HepG2 (cell line): Measurements from ENCODE around the gene MEG3. TPM values are rescaled to one million over a fixed set of nuclear protein-coding genes. Genes with fewer than 3 reads are reported as not detected.

ENCODE experiments used
- AKAP8 ChIP-seq: sonication (generic); formaldehyde crosslinking; IDR thresholded peaks from 2 replicates; pipeline ENCODE4 v1.5.1; 2020; ENCODE audit warnings: mild to moderate bottlenecking, missing genetic modification reagents
- ARNT2 ChIP-seq: sonication (generic); formaldehyde crosslinking; IDR thresholded peaks from 2 replicates; pipeline ENCODE4 v1.8.0; 2022; ENCODE audit warnings: mild to moderate bottlenecking, low read depth, missing genetic modification reagents, moderate library complexity
- ATF3 ChIP-seq: sonication (generic); formaldehyde crosslinking; IDR thresholded peaks from 2 replicates; pipeline ENCODE4 v1.4.0; 2020; ENCODE audit warnings: missing genetic modification reagents
- CSRNP1 ChIP-seq: sonication (generic); formaldehyde crosslinking; IDR thresholded peaks from 2 replicates; pipeline ENCODE4 v1.8.1; 2023; ENCODE audit warnings: mild to moderate bottlenecking, missing genetic modification reagents
- ELF3 ChIP-seq: IDR thresholded peaks from 2 replicates; pipeline ENCODE4 v1.6.1; 2016; ENCODE audit warnings: missing genetic modification reagents, missing compliant biosample characterization
- MAFK ChIP-seq, 2 experiments: IDR thresholded peaks in 1 of 2; conservative IDR thresholded peaks in 1 of 2; 2 replicates each; pipeline ENCODE4 v1.6.1; 2011; ENCODE audit warnings: improper control_type of control experiment in 2 of 2, low read length in 2 of 2
- MED13 ChIP-seq: sonication (generic); formaldehyde crosslinking; IDR thresholded peaks from 2 replicates; pipeline ENCODE4 v1.5.0; 2020; ENCODE audit warnings: missing genetic modification reagents
- PAF1 ChIP-seq: IDR thresholded peaks from 2 replicates; pipeline ENCODE4 v1.6.1; 2016; ENCODE audit warnings: missing genetic modification reagents, missing compliant biosample characterization
- RFX1 ChIP-seq: fragments of 450-650 bp; IDR thresholded peaks from 2 replicates; pipeline ENCODE4 v1.6.1; 2017
- ZC3H4 ChIP-seq: sonication (generic); formaldehyde crosslinking; IDR thresholded peaks from 2 replicates; pipeline ENCODE4 v1.4.0; 2020; ENCODE audit warnings: missing genetic modification reagents, borderline replicate concordance
- ZMAT3 ChIP-seq: sonication (generic); formaldehyde crosslinking; conservative IDR thresholded peaks from 2 replicates; pipeline ENCODE4 v1.7.0; 2021; ENCODE audit warnings: missing genetic modification reagents
- ZNF318 ChIP-seq: sonication (generic); formaldehyde crosslinking; IDR thresholded peaks from 2 replicates; pipeline ENCODE4 v1.4.0; 2020; ENCODE audit warnings: mild to moderate bottlenecking, missing genetic modification reagents
- ZNF557 ChIP-seq: sonication (generic); formaldehyde crosslinking; IDR thresholded peaks from 2 replicates; pipeline ENCODE4 v1.4.0; 2020; ENCODE audit warnings: missing genetic modification reagents
- ZNF660 ChIP-seq: sonication (generic); formaldehyde crosslinking; IDR thresholded peaks from 2 replicates; pipeline ENCODE4 v1.5.1; 2020; ENCODE audit warnings: mild to moderate bottlenecking, low read depth, missing genetic modification reagents, borderline replicate concordance
- polyA plus RNA-seq, 8 experiments: library from polyadenylated mRNA; depleted of rRNA in 3 of 8; stranded (reverse) in 7 of 8; unstranded in 1 of 8; fragments of >200 nt; fragmentation: Illumina TruSeq in 4 of 8; extraction: Trizol in 4 of 8; gene quantifications; 2 replicates each; pipeline versions ENCODE4 v1.2.1 to v1.2.3, GENCODE V29; 2011 to 2016; ENCODE audit warnings: low read depth in 4 of 8, missing spikeins in 1 of 8, mixed read lengths in 1 of 8; ENCODE audit not compliant: insufficient read depth in 1 of 8
- total RNA-seq, 5 experiments: library from RNA; depleted of rRNA; stranded (reverse); fragments of >200 nt; fragmentation: Illumina TruSeq; extraction: Trizol; gene quantifications; 2 replicates each; pipeline ENCODE4 v1.2.3, GENCODE V29; 2016; ENCODE audit warnings: low read depth in 1 of 5
- TF ChIP-seq, protein P1 (sequence below): sonication (generic); formaldehyde crosslinking; IDR thresholded peaks from 2 replicates; pipeline ENCODE4 v1.8.0; 2022; ENCODE audit warnings: missing genetic modification reagents, mild to moderate bottlenecking, borderline replicate concordance
- TF ChIP-seq, protein P2 (sequence below): sonication (generic); formaldehyde crosslinking; IDR thresholded peaks from 2 replicates; pipeline ENCODE4 v1.4.0; 2020; ENCODE audit warnings: mild to moderate bottlenecking, missing genetic modification reagents

Gene MEG3
- total and polyA plus RNA-seq, 2 of the 13 experiments (the other 11 are each of a cell fraction or from before 2014, with no cell fraction given) = 0.17 TPM; not detected in 1

GRCh38 chr14:100841761-100842403 is 16.0 kb downstream of the MEG3 start (continued):
- TF ChIP-seq AKAP8 (CRISPR knock-in tag) (no peak), PAF1 (CRISPR knock-in tag) (no peak), ARNT2 (no peak), MED13 (no peak), MAFK (conservative IDR thresholded peaks at IDR 0.05 in 1 of 2, IDR thresholded peaks at IDR 0.05 in 1 of 2; ENCODE audit: low read length in 2 of 2) (no peak), ZC3H4 (CRISPR knock-in tag) (no peak), CSRNP1 (CRISPR knock-in tag) (0 out of 2 replicates have a peak, but pooled peaks have one; percentile 32), ZNF318 (CRISPR knock-in tag) (no peak), ATF3 (no peak), ZMAT3 (CRISPR knock-in tag) (no peak), ZNF557 (CRISPR knock-in tag) (no peak), RFX1 (no peak), ZNF660 (CRISPR knock-in tag) (no peak), ELF3 (CRISPR knock-in tag) (0 out of 2 replicates have a peak, but pooled peaks have one; percentile 8)
- TF ChIP-seq, protein P1, sequence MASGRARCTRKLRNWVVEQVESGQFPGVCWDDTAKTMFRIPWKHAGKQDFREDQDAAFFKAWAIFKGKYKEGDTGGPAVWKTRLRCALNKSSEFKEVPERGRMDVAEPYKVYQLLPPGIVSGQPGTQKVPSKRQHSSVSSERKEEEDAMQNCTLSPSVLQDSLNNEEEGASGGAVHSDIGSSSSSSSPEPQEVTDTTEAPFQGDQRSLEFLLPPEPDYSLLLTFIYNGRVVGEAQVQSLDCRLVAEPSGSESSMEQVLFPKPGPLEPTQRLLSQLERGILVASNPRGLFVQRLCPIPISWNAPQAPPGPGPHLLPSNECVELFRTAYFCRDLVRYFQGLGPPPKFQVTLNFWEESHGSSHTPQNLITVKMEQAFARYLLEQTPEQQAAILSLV = no peak
- TF ChIP-seq, protein P2, sequence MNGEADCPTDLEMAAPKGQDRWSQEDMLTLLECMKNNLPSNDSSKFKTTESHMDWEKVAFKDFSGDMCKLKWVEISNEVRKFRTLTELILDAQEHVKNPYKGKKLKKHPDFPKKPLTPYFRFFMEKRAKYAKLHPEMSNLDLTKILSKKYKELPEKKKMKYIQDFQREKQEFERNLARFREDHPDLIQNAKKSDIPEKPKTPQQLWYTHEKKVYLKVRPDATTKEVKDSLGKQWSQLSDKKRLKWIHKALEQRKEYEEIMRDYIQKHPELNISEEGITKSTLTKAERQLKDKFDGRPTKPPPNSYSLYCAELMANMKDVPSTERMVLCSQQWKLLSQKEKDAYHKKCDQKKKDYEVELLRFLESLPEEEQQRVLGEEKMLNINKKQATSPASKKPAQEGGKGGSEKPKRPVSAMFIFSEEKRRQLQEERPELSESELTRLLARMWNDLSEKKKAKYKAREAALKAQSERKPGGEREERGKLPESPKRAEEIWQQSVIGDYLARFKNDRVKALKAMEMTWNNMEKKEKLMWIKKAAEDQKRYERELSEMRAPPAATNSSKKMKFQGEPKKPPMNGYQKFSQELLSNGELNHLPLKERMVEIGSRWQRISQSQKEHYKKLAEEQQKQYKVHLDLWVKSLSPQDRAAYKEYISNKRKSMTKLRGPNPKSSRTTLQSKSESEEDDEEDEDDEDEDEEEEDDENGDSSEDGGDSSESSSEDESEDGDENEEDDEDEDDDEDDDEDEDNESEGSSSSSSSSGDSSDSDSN (CRISPR knock-in tag) = no peak
